Stimulated activated CD8-positive, alpha-beta memory T cell treated with anti-CD3 and anti-CD28 coated beads, Interleukin-12 subunit alpha, Interleukin-12 subunit beta, amount 100 ng/mL, for 1 hour (primary cell): Measurements from ENCODE around the gene GMDS.

Experiments
- DNase-seq: peaks from one replicate; pipeline ENCODE4 v3.0.0-alpha.2; 2020; ENCODE audit warnings: low read depth

The GMDS gene

GRCh38 chr6:1601158-1602048, 644.0 kb downstream of the GMDS start:
- no peak for DNase-seq

GRCh38 chr6:1600764-1601157, 644.6 kb downstream of the GMDS start:
- DNase-seq: no peak

DNA sequence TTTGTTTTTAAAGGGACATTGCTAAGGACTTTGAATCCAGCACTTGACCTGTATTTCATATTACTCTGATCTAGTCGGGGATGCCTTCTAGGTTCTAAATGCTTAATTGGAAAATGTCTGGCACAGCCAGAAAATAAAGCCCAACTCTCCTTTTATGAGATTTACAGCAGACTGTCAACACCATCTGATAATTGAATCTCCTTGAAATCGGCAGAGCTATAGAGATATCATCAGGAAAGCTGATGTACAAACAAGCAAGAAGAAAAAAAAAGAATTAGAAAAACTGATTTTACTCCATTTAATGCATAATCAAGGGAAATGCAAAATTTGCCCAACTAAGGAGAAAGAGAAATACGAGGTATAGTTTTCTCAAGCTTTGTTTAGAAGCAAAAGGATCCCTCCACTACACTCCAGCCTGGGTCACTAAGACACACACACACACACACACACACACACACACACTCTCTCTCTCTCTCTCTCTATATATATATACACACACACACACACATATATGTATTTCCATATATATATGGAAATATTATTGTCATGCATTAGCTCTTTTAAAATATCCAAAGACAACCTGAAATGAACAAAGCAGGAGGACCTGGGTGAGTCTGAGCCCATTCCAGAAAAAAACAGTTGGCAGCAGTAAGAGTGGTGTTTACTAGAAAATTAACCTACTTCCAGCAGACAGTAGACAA, 645.2 kb downstream of the GMDS start:
- DNase-seq: no peak

DNA sequence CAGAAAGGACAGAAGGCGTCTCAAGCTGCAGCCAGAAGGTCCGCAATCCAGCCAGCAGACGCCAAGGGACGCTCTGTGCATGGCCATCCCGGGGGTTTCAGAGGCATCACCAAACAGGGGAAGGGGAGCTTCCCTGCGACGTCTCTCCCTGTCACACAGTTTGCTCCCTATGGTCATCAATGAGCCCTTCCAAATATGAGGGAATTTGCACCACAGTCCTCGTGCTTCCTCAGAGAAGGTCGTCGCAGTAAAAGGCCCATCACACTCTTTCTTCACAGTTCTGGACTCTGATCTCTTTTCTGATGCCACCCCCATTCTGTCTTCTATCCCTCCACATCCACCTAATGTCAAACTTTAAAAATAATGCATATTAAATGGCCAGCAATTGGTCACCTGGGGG, 645.9 kb downstream of the GMDS start:
- no peak for DNase-seq

- no peak for DNase-seq
Measured at GRCh38 chr6:1598886-1599285, 646.5 kb downstream of the GMDS start.

- no peak for DNase-seq
Measured at GRCh38 chr6:1598433-1598832, 647.0 kb downstream of the GMDS start.

- no peak for DNase-seq
Measured at GRCh38 chr6:1597924-1598323, 647.5 kb downstream of the GMDS start.

- no peak for DNase-seq
Measured at GRCh38 chr6:1597121-1597744, 648.2 kb downstream of the GMDS start.

DNA sequence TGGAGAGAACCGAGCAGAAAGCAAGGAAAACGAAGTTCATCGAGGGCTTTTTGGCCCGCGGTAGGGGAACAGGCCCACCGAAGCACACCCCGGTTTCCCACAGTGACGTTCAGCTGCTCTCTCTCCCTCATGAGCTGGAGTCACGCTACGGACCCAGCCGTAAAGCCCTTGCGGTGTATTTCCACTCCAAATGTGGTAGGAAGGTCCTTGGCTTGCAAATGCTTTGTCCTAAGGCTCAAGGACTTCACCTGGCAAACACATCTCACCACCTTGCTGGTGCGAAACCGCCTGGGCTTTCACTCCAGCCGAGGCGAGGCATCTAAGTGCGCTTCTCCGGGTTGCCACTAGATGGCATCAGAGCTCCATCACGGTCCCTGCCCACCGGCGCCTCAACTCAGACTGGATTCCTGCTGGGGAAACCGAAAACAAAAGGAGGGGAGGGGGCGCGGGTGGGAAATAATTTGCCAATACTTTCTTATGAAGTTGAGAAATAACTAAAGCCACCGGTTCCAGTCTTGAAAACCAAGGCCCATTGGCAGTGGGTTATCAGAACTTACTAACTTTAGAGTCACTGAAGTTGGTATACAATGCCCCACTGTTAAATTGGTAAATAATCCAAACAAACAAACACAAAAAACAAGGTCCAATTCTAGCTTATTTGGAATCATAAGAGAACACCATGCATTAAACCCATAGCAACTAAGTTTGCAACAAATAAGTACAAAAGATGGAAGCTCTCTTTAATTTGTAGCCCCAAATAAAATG, 649.1 kb downstream of the GMDS start:
- DNase-seq: peak; percentile 45

- no peak for DNase-seq
Measured at GRCh38 chr6:1595271-1596087, 649.9 kb downstream of the GMDS start.

- DNase-seq: no peak
Measured at GRCh38 chr6:1594445-1595200, 650.8 kb downstream of the GMDS start.

- DNase-seq: no peak
Measured at GRCh38 chr6:1593958-1594314, 651.5 kb downstream of the GMDS start.

GRCh38 chr6:1593286-1593957, 652.0 kb downstream of the GMDS start:
- no peak for DNase-seq

DNA sequence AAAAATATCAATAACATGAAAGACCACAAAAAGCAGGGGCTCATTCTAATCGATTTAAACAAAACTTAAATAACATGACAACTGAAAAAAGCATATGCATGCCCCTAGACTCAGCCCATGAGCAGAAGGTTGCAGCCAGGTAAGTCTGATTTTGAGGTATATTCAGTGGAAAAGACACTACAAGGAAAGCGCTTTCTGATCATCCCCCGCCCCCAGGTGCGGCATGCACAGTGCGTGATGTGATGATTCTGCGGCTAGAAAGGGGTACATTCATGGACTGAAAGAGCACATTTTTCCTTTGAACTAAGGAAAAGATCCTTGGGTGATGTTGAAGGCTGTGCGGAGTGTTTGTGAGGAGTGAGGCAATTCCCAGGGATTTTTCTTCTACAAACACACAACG, 652.6 kb downstream of the GMDS start:
- no peak for DNase-seq

- no peak for DNase-seq
Measured at GRCh38 chr6:1591926-1592325, 653.5 kb downstream of the GMDS start.

DNA sequence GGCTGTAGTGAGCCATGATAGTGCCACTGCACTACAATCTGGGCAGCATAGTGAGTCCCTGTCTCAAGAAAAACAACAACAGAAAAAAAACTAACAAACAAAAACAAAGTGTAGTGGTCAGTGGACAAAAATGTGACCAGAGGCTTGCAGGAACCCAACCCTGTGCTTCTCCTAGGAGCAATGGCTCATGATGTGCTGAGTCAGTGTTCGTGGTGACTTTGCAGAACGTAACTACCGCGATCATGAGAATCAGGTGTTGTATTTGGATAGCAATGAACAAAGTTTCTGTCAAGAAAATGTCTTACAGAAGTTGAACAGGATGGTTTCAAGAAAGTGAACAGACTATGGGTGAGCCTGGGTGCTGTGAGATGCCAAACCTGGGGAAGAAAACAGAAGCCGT, 654.2 kb downstream of the GMDS start:
- DNase-seq: no peak

GRCh38 chr6:1590580-1590979, 654.8 kb downstream of the GMDS start:
- no peak for DNase-seq

DNA sequence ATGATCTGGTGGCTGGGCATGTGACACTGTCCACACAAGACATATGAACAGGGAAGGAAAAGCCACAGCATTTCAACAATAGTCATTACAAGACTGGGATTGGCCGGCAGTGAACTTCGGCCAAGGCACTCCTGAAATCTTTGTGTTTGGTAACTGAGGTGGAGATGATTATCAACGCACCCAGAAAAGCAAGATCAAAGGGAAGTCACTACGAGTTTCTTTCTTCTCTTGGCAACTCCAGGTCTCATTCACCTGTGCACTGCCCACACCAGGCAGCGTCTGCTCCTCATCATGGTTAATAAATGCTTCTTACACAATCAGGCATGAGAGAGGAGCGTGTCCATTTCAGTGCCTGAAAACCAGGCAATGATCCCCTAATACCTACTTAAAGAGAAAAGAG, 656.2 kb downstream of the GMDS start:
- no peak for DNase-seq

GRCh38 chr6:1587977-1588376, 657.4 kb downstream of the GMDS start:
- DNase-seq: no peak

GRCh38 chr6:1587546-1587945, 657.9 kb downstream of the GMDS start:
- no peak for DNase-seq
